HEK293T (cell line): ENCODE measurements around the gene KIAA1755.

Experiments used
- BHLHE40 ChIP-seq: fragments of 450-650 bp; IDR thresholded peaks from 2 replicates; pipeline ENCODE4 v1.6.1; 2016; ENCODE audit warnings: mild to moderate bottlenecking, moderate library complexity, borderline replicate concordance
- ELF4 ChIP-seq: fragments of 450-650 bp; IDR thresholded peaks from 2 replicates; pipeline ENCODE4 v1.6.1; 2017; ENCODE audit warnings: antibody characterized with exemption
- FOXA1 ChIP-seq: fragments of 450-650 bp; IDR thresholded peaks from 2 replicates; pipeline ENCODE4 v1.6.1; 2016; ENCODE audit warnings: mild to moderate bottlenecking
- FOXK2 ChIP-seq: fragments of 450-650 bp; IDR thresholded peaks from 2 replicates; pipeline ENCODE4 v1.6.1; 2016; ENCODE audit warnings: mild to moderate bottlenecking
- FOXM1 ChIP-seq: fragments of 450-650 bp; IDR thresholded peaks from 2 replicates; pipeline ENCODE4 v1.6.1; 2017; ENCODE audit warnings: mild to moderate bottlenecking, borderline replicate concordance
- HDGF ChIP-seq: fragments of 450-650 bp; IDR thresholded peaks from 2 replicates; pipeline ENCODE4 v1.6.1; 2017; ENCODE audit warnings: antibody characterized with exemption, borderline replicate concordance
- L3MBTL2 ChIP-seq: fragments of 450-650 bp; conservative IDR thresholded peaks from 2 replicates; pipeline ENCODE4 v1.6.1; 2016; ENCODE audit warnings: mild to moderate bottlenecking
- NFRKB ChIP-seq: fragments of 450-650 bp; IDR thresholded peaks from 2 replicates; pipeline ENCODE4 v1.6.1; 2016; ENCODE audit warnings: mild to moderate bottlenecking, moderate library complexity
- SP1 ChIP-seq: fragments of 450-650 bp; IDR thresholded peaks from 2 replicates; pipeline ENCODE4 v1.6.1; 2017
- SUZ12 ChIP-seq: fragments of 450-650 bp; IDR thresholded peaks from 2 replicates; pipeline ENCODE4 v1.6.1; 2016; ENCODE audit warnings: mild to moderate bottlenecking
- ZNF384 ChIP-seq: fragments of 450-650 bp; IDR thresholded peaks from 2 replicates; pipeline ENCODE4 v1.6.1; 2016

DNA sequence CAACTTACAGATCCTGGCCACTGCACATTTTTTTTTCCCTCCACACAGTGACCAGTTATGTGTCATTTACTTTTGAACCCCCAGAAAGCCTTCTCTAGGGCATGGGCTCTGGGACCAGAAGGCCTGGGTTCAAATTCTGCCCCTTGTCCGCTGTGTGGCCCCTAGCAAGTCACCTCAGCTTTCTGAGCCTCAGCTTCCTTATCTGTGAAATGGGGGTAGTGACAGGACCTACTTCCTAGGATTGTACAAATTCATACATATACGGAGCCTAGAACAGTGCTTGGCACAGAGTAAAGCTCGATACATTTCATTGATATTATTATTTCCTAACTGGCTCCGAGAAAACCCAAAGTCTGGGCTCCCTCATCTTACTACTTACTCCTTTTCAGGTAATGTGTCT, 45.0 kb upstream of the KIAA1755 start:
- TF ChIP-seq NFRKB (no peak), ZNF384 (no peak), FOXK2 (no peak), SP1 (no peak), HDGF (no peak), BHLHE40 (no peak), FOXM1 (no peak), L3MBTL2 (no peak), FOXA1 (no peak), ELF4 (no peak), SUZ12 (no peak)
